NCI-H748 (cell line): ENCODE results near the gene PAQR6.

Experiments used
- DNase-seq: peaks from one replicate; lab custom pipeline; 2025; ENCODE audit not compliant: unreplicated experiment; lab: John Stamatoyannopoulos, UW

Gene PAQR6

DNA sequence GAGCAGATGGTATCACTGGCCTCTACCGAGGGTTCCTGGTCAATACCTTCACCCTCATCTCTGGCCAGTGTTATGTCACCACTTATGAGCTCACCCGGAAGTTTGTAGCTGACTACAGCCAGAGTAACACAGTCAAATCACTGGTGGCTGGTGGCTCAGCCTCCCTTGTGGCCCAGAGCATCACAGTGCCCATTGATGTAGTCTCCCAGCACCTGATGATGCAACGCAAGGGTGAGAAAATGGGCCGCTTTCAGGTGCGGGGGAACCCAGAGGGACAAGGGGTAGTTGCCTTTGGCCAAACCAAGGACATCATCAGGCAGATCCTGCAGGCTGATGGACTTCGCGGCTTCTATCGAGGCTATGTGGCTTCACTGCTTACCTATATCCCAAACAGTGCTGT lies 47.8 kb downstream of the PAQR6 start:
- no peak for DNase-seq

DNA sequence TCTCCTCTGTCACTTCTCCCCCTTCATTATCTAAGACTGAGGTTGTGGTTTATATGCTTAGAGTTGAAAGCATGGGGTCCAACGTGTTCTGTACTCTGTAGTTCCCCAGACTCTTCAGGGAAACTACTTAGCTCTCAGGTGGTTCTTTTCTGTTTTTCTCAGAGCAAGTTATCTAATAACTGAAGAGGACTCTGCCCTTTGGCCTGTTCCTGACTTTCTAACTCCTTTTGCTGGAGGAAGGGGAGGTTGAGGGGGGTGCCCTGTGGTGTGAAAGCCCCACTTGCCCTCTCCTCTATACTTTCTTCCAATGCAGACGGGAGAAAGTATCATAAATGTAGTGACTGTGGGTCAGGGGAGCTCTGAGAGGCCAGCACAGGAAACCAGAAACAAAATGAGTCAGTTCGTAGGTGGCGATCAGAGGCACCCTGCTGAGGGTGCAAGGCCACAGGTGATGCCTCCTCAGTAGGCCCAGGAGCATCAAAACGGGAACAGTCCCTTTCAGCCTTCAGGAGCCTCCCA lies 49.0 kb downstream of the PAQR6 start:
- DNase-seq, result no peak

DNA sequence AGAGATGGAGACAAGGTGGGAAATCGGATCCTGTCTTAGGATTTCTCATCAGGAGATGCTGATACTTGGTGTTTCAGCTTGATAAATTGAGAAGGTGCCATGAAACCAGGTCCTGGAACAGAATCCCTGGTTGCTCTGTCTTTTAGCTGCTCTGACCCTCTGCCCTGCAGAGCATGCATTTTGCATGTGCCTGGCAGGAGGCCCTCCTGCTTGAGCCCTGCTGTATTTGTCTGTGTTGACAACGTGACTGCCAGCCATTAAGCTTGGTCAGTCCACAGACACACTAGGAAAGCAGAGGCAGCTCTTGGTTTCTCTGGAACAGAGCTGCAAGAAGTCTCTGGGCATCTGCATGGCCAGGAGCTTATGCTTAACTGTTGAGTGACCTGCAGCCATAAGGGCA lies 51.4 kb downstream of the PAQR6 start:
- DNase-seq, result no peak

DNA sequence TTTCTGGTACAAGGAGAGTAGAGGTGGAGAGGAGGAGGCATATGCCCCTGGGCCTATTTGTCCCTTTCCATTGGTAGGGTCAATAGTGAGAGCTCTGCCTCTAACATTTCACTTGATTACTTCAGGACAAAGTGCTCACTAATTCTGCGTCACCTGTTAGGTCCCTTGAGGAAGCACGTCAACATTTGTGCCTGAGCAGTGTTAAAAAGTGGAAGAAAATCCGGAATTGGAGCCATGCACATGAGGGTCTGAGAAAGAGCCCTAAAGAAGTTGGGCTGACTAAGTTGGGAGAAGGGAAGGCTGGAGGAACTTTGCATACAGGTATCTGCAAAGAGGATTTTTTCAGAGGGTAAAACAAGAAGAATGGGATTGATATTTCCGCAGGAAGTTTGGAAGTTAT lies 52.0 kb downstream of the PAQR6 start:
- no peak for DNase-seq

DNA sequence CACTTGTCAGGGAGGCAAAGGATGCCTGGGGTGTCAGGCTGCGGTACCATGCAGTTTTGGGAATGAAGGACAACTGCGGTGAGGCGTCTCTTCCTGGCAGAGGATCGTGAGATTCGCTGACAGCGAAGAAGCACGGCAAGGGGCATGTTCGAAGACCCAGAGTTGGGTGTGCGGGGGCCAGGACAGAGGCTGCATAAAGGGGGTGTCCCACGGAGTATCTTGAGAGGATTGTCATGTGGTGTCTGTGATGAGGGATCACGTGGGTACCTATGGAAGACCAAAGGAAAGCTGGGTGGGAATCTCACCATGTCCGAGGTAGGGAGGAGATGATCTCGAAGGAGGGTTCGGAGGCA lies 53.6 kb downstream of the PAQR6 start:
- peak; percentile 24 for DNase-seq

DNA sequence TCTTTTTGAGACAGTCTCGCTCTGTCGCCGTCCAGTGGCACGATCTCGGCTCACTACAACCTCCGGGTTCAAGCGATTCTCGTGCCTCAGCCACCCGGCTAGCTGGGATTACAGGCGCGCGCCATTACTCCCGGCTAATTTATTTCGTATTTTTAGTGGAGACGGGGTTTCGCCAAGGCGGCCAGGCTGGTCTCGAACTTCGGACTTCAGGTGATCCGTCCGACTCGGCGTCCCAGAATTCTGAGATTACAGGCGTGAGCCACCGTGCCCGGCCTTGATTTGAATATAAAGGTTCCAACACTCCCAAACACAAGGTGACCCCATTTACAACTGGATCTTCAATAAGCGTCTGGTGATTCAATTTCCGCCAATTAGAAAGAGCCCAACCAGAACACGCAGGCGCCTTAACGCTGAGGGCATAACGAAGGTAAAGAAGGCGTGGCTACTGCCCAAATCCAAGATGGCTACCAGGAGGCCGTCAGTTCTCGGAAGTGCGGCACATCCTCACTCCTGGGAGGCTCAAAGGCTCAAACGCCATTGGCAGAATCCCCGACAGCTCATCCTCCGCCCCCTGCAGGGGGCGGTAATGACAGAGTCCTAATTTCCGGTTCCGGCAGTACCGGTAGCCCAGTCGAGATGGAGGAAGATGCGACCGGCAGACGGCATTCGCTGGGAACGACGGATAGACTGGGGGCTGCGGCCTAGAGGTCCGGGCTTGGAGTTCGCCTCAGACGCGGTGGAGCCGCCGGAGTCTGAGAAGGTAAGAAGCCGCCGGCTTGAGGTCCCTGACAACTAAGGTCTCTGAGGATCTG lies 54.2 kb downstream of the PAQR6 start, which contains the start of gene SLC25A44:
Gene SLC25A44 (plus strand): TSS at position 617 of the 812 bp plus-strand sequence. CDS start 5,744 bp downstream, outside the sequence.
- DNase-seq, result peak; percentile 99
